H9 (cell line): ENCODE measurements around the gene TMEM9. TPM values are rescaled to one million over a fixed set of nuclear protein-coding genes. Genes with fewer than 3 reads are reported as not detected.

Experiments
- DNase-seq: peaks from one replicate; pipeline ENCODE4 v3.0.0-alpha.2; 2017
- H2AFZ ChIP-seq: one replicate; pipeline ENCODE4 v1.6.1; 2013; ENCODE audit warnings: mild to moderate bottlenecking, low read length, control low read depth, moderate library complexity
- H2AK5ac ChIP-seq: 2 replicates; pipeline ENCODE4 v1.6.1; 2013; ENCODE audit warnings: low read length, control low read depth, mixed read lengths; ENCODE audit not compliant: insufficient read length
- H2BK120ac ChIP-seq: one replicate; pipeline ENCODE4 v1.6.1; 2013; ENCODE audit warnings: low read depth, mild to moderate bottlenecking, low read length, control low read depth, inconsistent platforms; ENCODE audit not compliant: poor library complexity, severe bottlenecking
- H2BK12ac ChIP-seq: 2 replicates; pipeline ENCODE4 v1.6.1; 2013; ENCODE audit warnings: low read length, control low read depth, mixed read lengths, low read depth; ENCODE audit not compliant: insufficient read length
- H2BK15ac ChIP-seq: 2 replicates; pipeline ENCODE4 v1.6.1; 2013; ENCODE audit warnings: low read depth, low read length, control low read depth
- H2BK20ac ChIP-seq: one replicate; pipeline ENCODE4 v1.6.1; 2013; ENCODE audit warnings: low read depth, mild to moderate bottlenecking, low read length, control low read depth, inconsistent platforms; ENCODE audit not compliant: poor library complexity, severe bottlenecking
- H2BK5ac ChIP-seq: 2 replicates; pipeline ENCODE4 v1.6.1; 2013; ENCODE audit warnings: low read length, control low read depth, mixed read lengths; ENCODE audit not compliant: insufficient read length
- H3K14ac ChIP-seq: 2 replicates; pipeline ENCODE4 v1.6.1; 2013; ENCODE audit warnings: low read length, control low read depth; ENCODE audit not compliant: insufficient read depth
- H3K18ac ChIP-seq: 2 replicates; pipeline ENCODE4 v1.6.1; 2013; ENCODE audit warnings: low read depth, mild to moderate bottlenecking, mixed read lengths, low read length, control low read depth; ENCODE audit not compliant: insufficient read length
- H3K23ac ChIP-seq: 2 replicates; pipeline ENCODE4 v1.6.1; 2013; ENCODE audit warnings: low read length, control low read depth, mixed read lengths, low read depth; ENCODE audit not compliant: insufficient read length
- H3K23me2 ChIP-seq: 2 replicates; pipeline ENCODE4 v1.6.1; 2013; ENCODE audit warnings: low read depth, mild to moderate bottlenecking, mixed read lengths, low read length, control low read depth; ENCODE audit not compliant: insufficient read length, poor library complexity, severe bottlenecking
- H3K27ac ChIP-seq: 2 replicates; pipeline ENCODE4 v1.5.1; 2013; ENCODE audit warnings: low read length, control low read depth, mixed read lengths, low read depth; ENCODE audit not compliant: insufficient read length
- H3K27me3 ChIP-seq: 2 replicates; pipeline ENCODE4 v1.6.1; 2013; ENCODE audit warnings: low read length, control low read depth, inconsistent platforms; ENCODE audit not compliant: insufficient read depth
- H3K4ac ChIP-seq: 2 replicates; pipeline ENCODE4 v1.6.1; 2013; ENCODE audit warnings: low read depth, mild to moderate bottlenecking, control low read depth, inconsistent platforms, low read length, moderate library complexity
- H3K4me1 ChIP-seq: 2 replicates; pipeline ENCODE4 v1.6.1; 2013; ENCODE audit warnings: low read length, control low read depth, inconsistent platforms; ENCODE audit not compliant: insufficient read depth
- H3K4me2 ChIP-seq: 2 replicates; pipeline ENCODE4 v1.6.1; 2013; ENCODE audit warnings: low read length, control low read depth, mixed read lengths; ENCODE audit not compliant: insufficient read length, insufficient read depth
- H3K56ac ChIP-seq: 2 replicates; pipeline ENCODE4 v1.6.1; 2013; ENCODE audit warnings: low read depth, mild to moderate bottlenecking, mixed read lengths, low read length, control low read depth; ENCODE audit not compliant: insufficient read length
- H3K79me1 ChIP-seq: 2 replicates; pipeline ENCODE4 v1.6.1; 2013; ENCODE audit warnings: low read depth, mild to moderate bottlenecking, moderate library complexity, low read length, control low read depth, inconsistent platforms; ENCODE audit not compliant: insufficient read depth, poor library complexity, severe bottlenecking
- H3K79me2 ChIP-seq: 2 replicates; pipeline ENCODE4 v1.6.1; 2013; ENCODE audit warnings: low read length, control low read depth, inconsistent platforms; ENCODE audit not compliant: insufficient read depth
- H3K9ac ChIP-seq: 2 replicates; pipeline ENCODE4 v1.6.1; 2013; ENCODE audit warnings: low read length, control low read depth, mixed read lengths; ENCODE audit not compliant: insufficient read length; ENCODE audit errors: extremely low read depth
- H3K9me3 ChIP-seq: one replicate; pipeline ENCODE4 v1.6.1; 2013; ENCODE audit warnings: low read depth, low read length, inconsistent platforms; ENCODE audit not compliant: control insufficient read depth
- H3T11ph ChIP-seq: one replicate; pipeline ENCODE4 v1.6.1; 2013; ENCODE audit warnings: mild to moderate bottlenecking, low read length, control low read depth, inconsistent platforms
- H4K20me1 ChIP-seq: one replicate; pipeline ENCODE4 v1.6.1; 2013; ENCODE audit not compliant: control insufficient read depth, insufficient read length, insufficient read depth
- H4K5ac ChIP-seq: 2 replicates; pipeline ENCODE4 v1.6.1; 2013; ENCODE audit warnings: low read depth, mild to moderate bottlenecking, mixed read lengths, low read length, control low read depth; ENCODE audit not compliant: insufficient read length
- H4K8ac ChIP-seq: replicated peaks from 2 replicates; pipeline ENCODE4 v1.6.1; 2013; ENCODE audit warnings: low read length, control low read depth, mixed read lengths, low read depth; ENCODE audit not compliant: insufficient read length
- H4K91ac ChIP-seq: 2 replicates; pipeline ENCODE4 v1.6.1; 2013; ENCODE audit warnings: low read depth, mild to moderate bottlenecking, moderate library complexity, mixed read lengths, low read length, control low read depth; ENCODE audit not compliant: insufficient read length
- H3K27ac Mint-ChIP-seq, 3 experiments: 2 replicates in 2 of 3; 3 replicates in 1 of 3; pipeline ENCODE4 v1.8.0; 2020 to 2021; ENCODE audit warnings: mixed read lengths in 3 of 3, mild to moderate bottlenecking in 1 of 3, moderate library complexity in 1 of 3
- H3K27me3 Mint-ChIP-seq: 2 replicates; pipeline ENCODE4 v1.8.0; 2021; ENCODE audit warnings: low read depth, mild to moderate bottlenecking, moderate library complexity, mixed read lengths
- H3K36me3 Mint-ChIP-seq, 3 experiments: 2 replicates in 2 of 3; 3 replicates in 1 of 3; pipeline ENCODE4 v1.8.0; 2020 to 2021; ENCODE audit warnings: low read depth in 3 of 3, mixed read lengths in 3 of 3; ENCODE audit not compliant: insufficient read depth in 1 of 3
- H3K4me1 Mint-ChIP-seq, 2 experiments: 2 replicates each; pipeline ENCODE4 v1.8.0; 2020; ENCODE audit warnings: mixed read lengths in 2 of 2
- H3K4me3 Mint-ChIP-seq, 2 experiments: 2 replicates in 1 of 2; 3 replicates in 1 of 2; pipeline ENCODE4 v1.8.0; 2020 to 2021; ENCODE audit warnings: mild to moderate bottlenecking in 2 of 2, mixed read lengths in 2 of 2, moderate library complexity in 1 of 2
- H3K9me3 Mint-ChIP-seq, 2 experiments: 2 replicates in 1 of 2; 3 replicates in 1 of 2; pipeline ENCODE4 v1.8.0; 2020; ENCODE audit warnings: mild to moderate bottlenecking in 2 of 2, mixed read lengths in 2 of 2, moderate library complexity in 1 of 2
- CTCF ChIP-seq: fragments of 200-600 bp; sonication (generic); conservative IDR thresholded peaks from 3 replicates; pipeline ENCODE4 v1.8.0; 2021; ENCODE audit warnings: antibody characterized with exemption, mild to moderate bottlenecking
- WGBS: extraction: QIAGEN DNeasy Blood & Tissue Kit; methylation state at CpG from one replicate; pipeline ENCODE4 v1.1.7; 2013; ENCODE audit warnings: missing lambda C conversion rate, low lambda C conversion rate, mixed read lengths; ENCODE audit not compliant: insufficient read length; ENCODE audit errors: extremely low coverage; 5-methylcytosine and 5-hydroxymethylcytosine counted together
- total RNA-seq: library from RNA; stranded (reverse); gene quantifications from 2 replicates; pipeline ENCODE4 v1.2.1, GENCODE V29; 2021

Gene TMEM9
- total RNA-seq, 1 experiment from 2014 or later, result 93.4 TPM

GRCh38 chr1:201105688-201106087 is 48.6 kb downstream of the TMEM9 start:
- no peak overlapping the region for H3K23ac ChIP-seq

More at GRCh38 chr1:201105688-201106087, 48.6 kb downstream of the TMEM9 start:
- H2BK20ac ChIP-seq, result no peak overlapping the region
- H3K4me2 ChIP-seq, result no peak overlapping the region
- H3K9ac ChIP-seq, result no peak overlapping the region
- no peak overlapping the region for H3K14ac ChIP-seq
- no peak overlapping the region for H2BK12ac ChIP-seq
- H4K91ac ChIP-seq, result no peak overlapping the region
- no peak for DNase-seq
- no peak overlapping the region for H3K27ac ChIP-seq
- no peaks in the 10 kb centered on the region for H3K36me3 Mint-ChIP-seq
- no peaks in the 10 kb centered on the region for H3K79me2 ChIP-seq
- H3K4me3 Mint-ChIP-seq, result no peak overlapping the region
- H3K79me1 ChIP-seq, result no peaks in the 10 kb centered on the region
- no peaks in the 10 kb centered on the region for H3K9me3 ChIP-seq
- H4K8ac ChIP-seq, result no peak overlapping the region
- peaks cover 12% of the 10 kb centered on the region for H3K27me3 Mint-ChIP-seq
- H3K4me1 ChIP-seq, result no peaks in the 10 kb centered on the region; the same call in 1 of the 2 replicates
- no peak overlapping the region for H2AK5ac ChIP-seq
- H2BK120ac ChIP-seq, result no peak overlapping the region
- H3K27me3 ChIP-seq, result no peaks in the 10 kb centered on the region
- peaks cover 14 to 21% of the 10 kb centered on the region in 2 experiments for H3K4me1 Mint-ChIP-seq
- no peaks in the 10 kb centered on the region for H4K20me1 ChIP-seq
- no peaks in the 10 kb centered on the region for H3K9me3 Mint-ChIP-seq
- H3K4ac ChIP-seq, result no peak overlapping the region
- H3K23me2 ChIP-seq, result peaks cover 2% of the 10 kb centered on the region
- H2BK5ac ChIP-seq, result no peak overlapping the region
- no peak overlapping the region for H3T11ph ChIP-seq
- no peak overlapping the region for H2AFZ ChIP-seq
- no peak overlapping the region for H3K18ac ChIP-seq
- no peak overlapping the region for H4K5ac ChIP-seq
- WGBS, result no CpG with 5 or more reads among the region's 5 CpGs
- no peak overlapping the region for H3K27ac Mint-ChIP-seq
- H3K56ac ChIP-seq, result no peak overlapping the region
- no peak for TF ChIP-seq CTCF
- H2BK15ac ChIP-seq, result no peak overlapping the region
